ENCODE results near the gene RNF31.
"Not testable (repeated sequence)": the region's sequence is repeated elsewhere in the genome, so short reads cannot be mapped to it uniquely, and the experiment has no call there.

The RNF31 gene

GRCh38 chr14:24146978-24147760 lies at the start of gene RNF31:
TSS of gene RNF31 (plus strand) at chr14:24147498. CDS start at chr14:24147699, 201 bp downstream.
- DNase-seq = peak; percentile 100

- DNase-seq = no peak
Measured at GRCh38 chr14:24098229-24098926, 48.9 kb upstream of the RNF31 start.

GRCh38 chr14:24098927-24099813 lies 48.1 kb upstream of the RNF31 start:
- DNase-seq = no peak

- DNase-seq = no peak
Measured at GRCh38 chr14:24100197-24100981, 46.9 kb upstream of the RNF31 start.

- DNase-seq = no peak
Measured at GRCh38 chr14:24100982-24101494, 46.3 kb upstream of the RNF31 start.

- no peak for DNase-seq
Measured at GRCh38 chr14:24102357-24103048, 44.8 kb upstream of the RNF31 start.

GRCh38 chr14:24103451-24103850 lies 43.8 kb upstream of the RNF31 start:
- no peak for DNase-seq

- not testable (repeated sequence) for DNase-seq
Measured at GRCh38 chr14:24105609-24106239, 41.6 kb upstream of the RNF31 start.

- no peak for DNase-seq
Measured at GRCh38 chr14:24106672-24107271, 40.5 kb upstream of the RNF31 start.

- no peak for DNase-seq
Measured at GRCh38 chr14:24108336-24108874, 38.9 kb upstream of the RNF31 start.

- DNase-seq = no peak
Measured at GRCh38 chr14:24110060-24110459, 37.2 kb upstream of the RNF31 start.

- no peak for DNase-seq
Measured at GRCh38 chr14:24110523-24110922, 36.8 kb upstream of the RNF31 start.

GRCh38 chr14:24113379-24113800 lies 33.9 kb upstream of the RNF31 start:
- DNase-seq = no peak

GRCh38 chr14:24113801-24114531 lies 33.3 kb upstream of the RNF31 start:
- DNase-seq = peak; percentile 86

- peak; percentile 99 for DNase-seq
Measured at GRCh38 chr14:24114532-24115421, 32.5 kb upstream of the RNF31 start, which contains the start of the genes DCAF11 and NRL. TSS of gene DCAF11 (plus strand) at chr14:24114777. CDS start at chr14:24115595, 818 bp downstream. TSS of gene NRL (minus strand) at chr14:24114949. CDS start at chr14:24082848, 32,101 bp downstream.

- no peak for DNase-seq
Measured at GRCh38 chr14:24115422-24116127, 31.7 kb upstream of the RNF31 start.

GRCh38 chr14:24116128-24116814 lies 31.0 kb upstream of the RNF31 start:
- no peak for DNase-seq
